Measurements from ENCODE around the gene SH3BGR.
"Not testable (repeated sequence)": the region's sequence is repeated elsewhere in the genome, so short reads cannot be mapped to it uniquely, and the experiment has no call there.

SH3BGR gene

DNA sequence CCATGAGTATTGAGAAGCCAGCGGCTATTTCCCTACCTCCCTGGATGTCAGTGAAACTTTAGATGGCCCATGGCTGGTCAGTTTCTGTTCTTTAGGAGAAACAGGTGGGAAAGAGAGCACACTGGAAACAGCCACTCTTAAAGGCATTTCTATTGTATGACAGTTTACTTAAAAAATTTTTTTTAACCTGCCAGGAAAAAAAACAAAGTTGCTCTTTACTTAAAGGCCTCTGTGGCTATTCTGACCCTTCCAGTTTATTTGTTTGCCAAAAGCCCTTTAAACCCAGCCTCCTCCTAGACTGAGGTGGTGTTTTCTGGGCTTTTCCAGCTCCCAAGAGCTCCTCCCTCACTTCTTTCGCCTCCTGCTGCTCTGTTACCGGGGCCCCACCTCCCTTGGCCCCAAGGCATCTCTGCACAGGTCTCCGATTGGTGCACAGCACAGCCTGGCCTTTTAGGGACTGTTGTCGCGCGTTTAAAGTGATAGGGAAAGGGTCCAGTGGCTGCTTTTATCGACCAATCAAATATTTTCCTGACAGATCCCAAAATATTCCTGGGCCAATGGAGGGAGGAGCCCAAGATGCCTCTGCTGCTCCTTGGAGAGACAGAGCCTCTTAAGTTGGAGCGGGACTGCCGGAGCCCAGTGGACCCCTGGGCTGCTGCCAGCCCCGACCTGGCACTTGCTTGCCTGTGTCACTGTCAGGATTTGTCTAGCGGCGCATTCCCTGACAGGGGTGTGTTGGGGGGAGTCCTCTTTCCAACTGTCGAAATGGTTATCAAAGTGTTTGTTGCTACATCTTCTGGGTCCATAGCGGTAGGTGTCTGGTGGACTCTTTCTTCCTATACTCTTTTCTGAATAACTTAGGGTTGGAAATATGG, at the start of gene SH3BGR:
SH3BGR (plus strand) TSS at position 639 of the 875 bp plus-strand sequence; CDS start at position 766, 127 bp downstream.
- TF ChIP-seq, protein P1, sequence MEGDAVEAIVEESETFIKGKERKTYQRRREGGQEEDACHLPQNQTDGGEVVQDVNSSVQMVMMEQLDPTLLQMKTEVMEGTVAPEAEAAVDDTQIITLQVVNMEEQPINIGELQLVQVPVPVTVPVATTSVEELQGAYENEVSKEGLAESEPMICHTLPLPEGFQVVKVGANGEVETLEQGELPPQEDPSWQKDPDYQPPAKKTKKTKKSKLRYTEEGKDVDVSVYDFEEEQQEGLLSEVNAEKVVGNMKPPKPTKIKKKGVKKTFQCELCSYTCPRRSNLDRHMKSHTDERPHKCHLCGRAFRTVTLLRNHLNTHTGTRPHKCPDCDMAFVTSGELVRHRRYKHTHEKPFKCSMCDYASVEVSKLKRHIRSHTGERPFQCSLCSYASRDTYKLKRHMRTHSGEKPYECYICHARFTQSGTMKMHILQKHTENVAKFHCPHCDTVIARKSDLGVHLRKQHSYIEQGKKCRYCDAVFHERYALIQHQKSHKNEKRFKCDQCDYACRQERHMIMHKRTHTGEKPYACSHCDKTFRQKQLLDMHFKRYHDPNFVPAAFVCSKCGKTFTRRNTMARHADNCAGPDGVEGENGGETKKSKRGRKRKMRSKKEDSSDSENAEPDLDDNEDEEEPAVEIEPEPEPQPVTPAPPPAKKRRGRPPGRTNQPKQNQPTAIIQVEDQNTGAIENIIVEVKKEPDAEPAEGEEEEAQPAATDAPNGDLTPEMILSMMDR (IDR thresholded peaks at IDR 0.05; ENCODE audit: low read depth, low read length, missing control alignments): no peak
- H3K4me3 ChIP-seq (ENCODE audit: low read depth, low read length): no peak within 1 kb of the TSS
- no peak for DNase-seq (ENCODE audit: low read depth)

DNA sequence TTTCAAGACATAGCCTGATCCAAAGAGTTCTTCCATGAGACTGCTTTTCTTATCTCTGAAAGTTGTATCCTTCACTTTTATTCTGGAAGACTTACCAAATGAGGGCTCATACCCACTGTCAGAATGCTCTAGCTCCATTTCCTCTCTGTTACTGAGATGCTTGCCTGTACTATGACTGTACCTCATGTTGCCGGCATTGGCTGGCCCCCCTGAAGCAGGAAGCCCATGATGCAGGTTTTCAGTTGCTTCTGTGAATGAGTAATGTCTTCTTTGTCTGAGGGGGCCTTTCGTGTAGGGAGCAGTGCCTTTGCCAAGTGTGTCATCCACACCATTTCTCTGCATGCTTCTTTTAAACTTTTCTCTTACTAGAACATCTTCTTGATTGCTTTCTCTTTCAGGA, 45.7 kb upstream of the SH3BGR start:
- TF ChIP-seq, protein P1 (IDR thresholded peaks at IDR 0.05; ENCODE audit: low read depth, low read length, missing control alignments): no peak
- H3K4me3 ChIP-seq (ENCODE audit: low read depth, low read length): no peak overlapping the region
- no peak for DNase-seq (ENCODE audit: low read depth)

DNA sequence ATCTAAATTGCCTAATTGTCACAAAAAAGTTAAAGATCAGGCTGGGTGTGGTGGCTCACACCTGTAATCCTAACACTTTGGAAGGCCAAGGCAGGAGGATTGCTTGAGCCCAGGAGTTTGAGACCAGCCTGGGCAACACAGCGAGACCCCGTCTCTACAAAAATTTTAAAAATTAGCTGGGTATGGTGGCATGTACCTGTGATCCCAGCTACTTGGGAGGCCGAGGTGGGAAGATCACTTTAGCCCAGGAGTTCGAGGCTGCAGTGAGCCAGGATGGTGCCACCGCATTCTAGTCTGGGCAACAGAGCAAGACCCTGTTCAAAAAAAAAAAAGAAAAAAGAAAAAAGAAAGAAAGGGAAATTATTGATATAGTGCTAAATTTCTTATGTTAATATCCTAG, 32.6 kb upstream of the SH3BGR start:
- not testable (repeated sequence) for H3K4me3 ChIP-seq (ENCODE audit: low read depth, low read length); DNase-seq (ENCODE audit: low read depth)

DNA sequence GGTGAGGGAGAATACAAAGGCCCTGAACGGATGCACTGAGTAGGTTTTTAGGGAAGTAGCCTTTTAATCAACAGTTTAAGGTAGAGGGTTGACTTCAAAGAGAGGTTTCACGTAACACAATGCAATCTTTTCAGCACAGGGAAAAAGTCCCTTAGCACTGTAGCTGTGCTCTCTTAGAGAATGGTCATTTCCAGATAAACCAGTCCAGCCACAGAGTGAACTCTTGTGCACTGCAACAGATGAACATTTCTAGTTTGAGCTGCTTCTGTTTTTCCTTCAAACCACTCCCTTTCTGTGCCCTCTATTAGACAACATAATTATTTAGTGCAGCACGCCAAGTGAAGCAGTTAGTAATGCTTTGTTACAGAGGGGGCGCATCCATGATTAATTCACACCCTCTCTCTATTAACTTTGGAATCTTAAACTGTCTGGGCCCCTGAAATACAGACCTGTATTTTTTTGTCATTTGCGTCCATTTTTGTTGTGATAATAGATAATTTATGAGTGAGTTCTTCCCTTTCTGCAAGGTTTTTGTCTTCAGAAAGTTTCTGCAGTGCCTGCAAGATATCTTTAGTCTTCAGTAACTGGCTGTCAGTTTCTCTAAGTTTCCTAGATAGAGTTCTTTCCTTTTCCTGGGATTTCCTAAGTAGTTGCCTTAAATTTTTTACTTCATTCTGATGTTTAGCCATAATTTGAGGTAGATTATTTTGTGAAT, 29.1 kb upstream of the SH3BGR start:
- TF ChIP-seq, protein P1 (IDR thresholded peaks at IDR 0.05; ENCODE audit: low read depth, low read length, missing control alignments): no peak
- DNase-seq (ENCODE audit: low read depth): no peak
- H3K4me3 ChIP-seq (ENCODE audit: low read depth, low read length): no peak overlapping the region

DNA sequence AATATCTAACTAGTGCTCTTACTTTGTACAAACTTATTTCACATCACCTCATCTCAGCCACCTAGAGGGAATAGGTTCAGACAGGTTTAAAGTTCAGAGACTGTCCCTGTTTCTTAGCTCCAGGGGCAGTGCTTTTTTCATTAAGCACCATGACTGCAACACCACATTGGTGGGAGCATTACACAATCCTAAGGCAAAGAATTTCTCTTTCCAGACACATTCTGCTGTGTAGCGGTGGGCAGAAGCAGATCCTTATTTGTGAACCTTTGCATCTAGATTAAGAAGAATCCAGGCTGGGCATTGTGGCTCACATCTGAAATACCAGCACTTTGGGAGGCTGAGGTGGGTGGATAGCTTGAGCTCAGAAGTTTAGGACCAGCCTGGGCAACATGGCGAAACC, 22.3 kb upstream of the SH3BGR start:
- TF ChIP-seq, protein P1 (IDR thresholded peaks at IDR 0.05; ENCODE audit: low read depth, low read length, missing control alignments): no peak
- no peak for DNase-seq (ENCODE audit: low read depth)
- H3K4me3 ChIP-seq (ENCODE audit: low read depth, low read length): no peak overlapping the region

DNA sequence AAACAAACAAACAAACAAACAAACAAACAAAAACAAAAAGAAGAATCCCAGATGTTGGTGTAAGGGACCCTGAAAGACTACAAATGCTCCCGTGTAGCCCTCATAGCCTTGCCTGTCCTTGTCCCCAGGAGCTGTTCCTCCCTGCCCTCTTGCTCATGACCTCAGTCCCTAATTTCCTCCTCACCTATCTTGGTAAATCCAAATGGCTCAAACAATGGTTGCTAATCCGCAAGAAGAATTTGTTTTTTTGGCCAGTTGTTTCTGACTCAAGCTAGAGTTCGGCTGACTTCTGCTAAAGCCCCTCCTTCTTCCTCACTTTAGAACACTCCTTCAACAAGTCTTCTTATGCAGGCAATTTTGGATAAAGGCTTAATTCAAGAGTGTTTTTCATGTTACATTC, 21.8 kb upstream of the SH3BGR start:
- TF ChIP-seq, protein P1 (IDR thresholded peaks at IDR 0.05; ENCODE audit: low read depth, low read length, missing control alignments): no peak
- no peak for DNase-seq (ENCODE audit: low read depth)
- H3K4me3 ChIP-seq (ENCODE audit: low read depth, low read length): no peak overlapping the region

DNA sequence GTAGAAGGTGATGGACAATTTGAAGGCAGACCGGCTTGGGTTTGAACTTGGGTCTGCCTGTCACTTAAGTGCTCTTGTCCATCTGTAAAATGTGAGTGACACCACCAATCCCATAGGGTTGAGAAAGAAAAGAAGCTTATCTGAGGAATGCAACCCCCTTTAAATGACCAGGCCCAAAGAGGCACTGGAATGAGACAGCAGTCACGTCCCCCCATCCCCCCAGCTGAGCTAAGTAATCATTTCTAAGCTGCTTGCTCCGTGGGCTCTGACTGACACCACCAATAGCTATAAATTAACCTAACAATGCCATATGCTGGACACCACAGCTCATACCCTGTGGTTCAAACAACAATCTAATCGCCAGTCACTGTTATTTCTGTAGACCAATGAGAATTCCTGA, 21.3 kb upstream of the SH3BGR start:
- DNase-seq (ENCODE audit: low read depth): no peak
- TF ChIP-seq, protein P1 (IDR thresholded peaks at IDR 0.05; ENCODE audit: low read depth, low read length, missing control alignments): no peak
- H3K4me3 ChIP-seq (ENCODE audit: low read depth, low read length): no peak overlapping the region
